ENCODE data around the gene TMEM138. TPM values are rescaled to one million over a fixed set of nuclear protein-coding genes. Genes with fewer than 3 reads are reported as not detected.

Gene TMEM138
- total RNA-seq, 1 experiment from 2014 or later: 43.6 TPM

DNA sequence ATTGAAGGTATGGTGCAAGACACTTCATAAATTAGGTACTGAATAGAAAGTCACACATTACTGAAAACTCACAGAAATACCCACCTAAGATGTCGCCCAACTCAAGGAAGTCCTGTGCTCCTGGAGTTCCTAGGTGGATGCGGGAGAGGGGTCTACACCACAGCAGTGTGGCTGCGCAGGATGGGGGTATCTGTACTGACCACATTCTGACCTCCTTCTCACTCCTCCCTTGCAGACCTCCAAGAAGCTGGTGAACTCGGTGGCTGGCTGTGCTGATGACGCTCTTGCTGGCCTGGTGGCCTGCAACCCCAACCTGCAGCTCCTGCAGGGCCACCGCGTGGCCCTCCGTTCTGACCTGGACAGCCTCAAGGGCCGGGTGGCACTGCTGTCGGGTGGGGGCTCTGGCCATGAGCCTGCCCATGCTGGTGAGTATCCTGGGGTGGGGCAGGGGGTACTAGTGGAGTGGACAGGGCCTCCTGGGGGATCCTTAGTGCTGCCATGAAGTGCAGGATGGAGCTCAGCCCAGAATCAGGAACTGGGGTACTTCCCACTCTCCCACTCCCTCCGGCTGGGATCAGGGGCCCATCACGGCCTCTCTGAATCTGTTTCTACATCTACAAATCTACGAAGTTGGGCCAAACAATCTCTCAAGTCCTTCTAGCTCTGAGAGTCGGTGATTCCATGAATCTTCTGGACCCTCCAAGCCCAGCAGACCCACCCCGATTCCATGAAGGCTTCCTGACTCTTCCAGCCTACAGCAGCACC, 24.3 kb upstream of the TMEM138 start:
- DNase-seq: no peak
- Histone ChIP-seq H3K4me1 (ENCODE audit: insufficient read depth, low read length) (no peaks in the 10 kb centered on the region; the same call in 1 of the 2 replicates), H3K56ac (ENCODE audit: insufficient read length, low read depth, low read length) (no peak overlapping the region), H3K23ac (ENCODE audit: insufficient read length, low read depth, low read length) (no peak overlapping the region), H3K79me1 (ENCODE audit: insufficient read depth, low read depth, low read length, poor library complexity, severe bottlenecking) (no peaks in the 10 kb centered on the region), H3K14ac (ENCODE audit: insufficient read depth, low read length) (no peak overlapping the region), H4K91ac (ENCODE audit: insufficient read length, low read depth, low read length) (no peak overlapping the region), H3K27me3 (ENCODE audit: insufficient read depth, low read length) (no peaks in the 10 kb centered on the region), H2AK5ac (ENCODE audit: insufficient read length, low read length) (no peak overlapping the region), H3K4ac (ENCODE audit: low read depth, low read length) (no peak overlapping the region), H3K79me2 (ENCODE audit: insufficient read depth, low read length) (no peaks in the 10 kb centered on the region), H2BK5ac (ENCODE audit: insufficient read length, low read length) (no peak overlapping the region), H3K4me2 (ENCODE audit: insufficient read depth, insufficient read length, low read length) (no peak overlapping the region), H3T11ph (ENCODE audit: low read length) (no peak overlapping the region), H3K27ac (ENCODE audit: insufficient read length, low read depth, low read length) (no peak overlapping the region), H3K18ac (ENCODE audit: insufficient read length, low read depth, low read length) (no peak overlapping the region), H2AFZ (ENCODE audit: low read length) (no peak overlapping the region), H3K9me3 (ENCODE audit: control insufficient read depth, low read depth, low read length) (no peaks in the 10 kb centered on the region), H4K5ac (ENCODE audit: insufficient read length, low read depth, low read length) (no peak overlapping the region), H4K20me1 (ENCODE audit: control insufficient read depth, insufficient read depth, insufficient read length) (no peaks in the 10 kb centered on the region), H4K8ac (replicated peaks; ENCODE audit: insufficient read length, low read depth, low read length) (no peak overlapping the region), H3K23me2 (ENCODE audit: insufficient read length, low read depth, low read length, poor library complexity, severe bottlenecking) (peaks cover 7% of the 10 kb centered on the region), H2BK15ac (ENCODE audit: low read depth, low read length) (no peak overlapping the region), H2BK20ac (ENCODE audit: low read depth, low read length, poor library complexity, severe bottlenecking) (no peak overlapping the region), H2BK12ac (ENCODE audit: insufficient read length, low read depth, low read length) (no peak overlapping the region), H2BK120ac (ENCODE audit: low read depth, low read length, poor library complexity, severe bottlenecking) (no peak overlapping the region), H3K9ac (ENCODE audit: extremely low read depth, insufficient read length, low read length) (no peak overlapping the region)
- Mint-ChIP-seq H3K9me3 (no peaks in the 10 kb centered on the region; a peak in 1 of 5 replicates), H3K4me3 (no peak overlapping the region), H3K27ac (no peak overlapping the region), H3K4me1 (peaks cover 22 to 26% of the 10 kb centered on the region in 2 experiments), H3K27me3 (ENCODE audit: low read depth) (no peaks in the 10 kb centered on the region), H3K36me3 (ENCODE audit: insufficient read depth in 1 of 3, low read depth in 3 of 3) (peaks cover 4 to 40% (median 29%) of the 10 kb centered on the region in 3 experiments)
- no CpG with 5 or more reads among the region's 15 CpGs for WGBS (ENCODE audit: extremely low coverage, insufficient read length, low lambda C conversion rate)
- TF ChIP-seq, protein P1, sequence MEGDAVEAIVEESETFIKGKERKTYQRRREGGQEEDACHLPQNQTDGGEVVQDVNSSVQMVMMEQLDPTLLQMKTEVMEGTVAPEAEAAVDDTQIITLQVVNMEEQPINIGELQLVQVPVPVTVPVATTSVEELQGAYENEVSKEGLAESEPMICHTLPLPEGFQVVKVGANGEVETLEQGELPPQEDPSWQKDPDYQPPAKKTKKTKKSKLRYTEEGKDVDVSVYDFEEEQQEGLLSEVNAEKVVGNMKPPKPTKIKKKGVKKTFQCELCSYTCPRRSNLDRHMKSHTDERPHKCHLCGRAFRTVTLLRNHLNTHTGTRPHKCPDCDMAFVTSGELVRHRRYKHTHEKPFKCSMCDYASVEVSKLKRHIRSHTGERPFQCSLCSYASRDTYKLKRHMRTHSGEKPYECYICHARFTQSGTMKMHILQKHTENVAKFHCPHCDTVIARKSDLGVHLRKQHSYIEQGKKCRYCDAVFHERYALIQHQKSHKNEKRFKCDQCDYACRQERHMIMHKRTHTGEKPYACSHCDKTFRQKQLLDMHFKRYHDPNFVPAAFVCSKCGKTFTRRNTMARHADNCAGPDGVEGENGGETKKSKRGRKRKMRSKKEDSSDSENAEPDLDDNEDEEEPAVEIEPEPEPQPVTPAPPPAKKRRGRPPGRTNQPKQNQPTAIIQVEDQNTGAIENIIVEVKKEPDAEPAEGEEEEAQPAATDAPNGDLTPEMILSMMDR (conservative IDR thresholded peaks at IDR 0.05): no peak
